Endometrial microvascular endothelial cells (primary cell): ENCODE data around the gene HACD1. TPM values are rescaled to one million over a fixed set of nuclear protein-coding genes. Genes with fewer than 3 reads are reported as not detected.
"Not testable (repeated sequence)": the region's sequence is repeated elsewhere in the genome, so short reads cannot be mapped to it uniquely, and the experiment has no call there.

Source experiments
- in situ Hi-C: cut with HindIII; loops from 2 replicates; pipeline ENCODE4 v1.10.0; 2017; ENCODE audit warnings: low sequenced_read_pairs, low pct_unique_long_range_greater_than_20kb; ENCODE audit errors: inconsistent ontology term
- total RNA-seq: library from RNA; depleted of rRNA; stranded (reverse); fragments of >200 nt; gene quantifications from one replicate; pipeline ENCODE4 v1.2.3, GENCODE V29; 2015; ENCODE audit errors: inconsistent ontology term

Gene HACD1
- total RNA-seq, 1 donor from 2014 or later = 18.5 TPM

GRCh38 chr10:17589316-17589715, 27.9 kb downstream of the HACD1 start:
- in situ Hi-C loops = not testable (repeated sequence)

GRCh38 chr10:17588420-17588819, 28.8 kb downstream of the HACD1 start:
- in situ Hi-C loops = no loop called here

- in situ Hi-C loops = not testable (repeated sequence)
Measured at GRCh38 chr10:17587321-17587720, 29.9 kb downstream of the HACD1 start.

- in situ Hi-C loops = no loop called here
Measured at GRCh38 chr10:17586821-17587234, 30.3 kb downstream of the HACD1 start.

GRCh38 chr10:17585016-17585415, 32.2 kb downstream of the HACD1 start:
- in situ Hi-C loops = no loop called here

- in situ Hi-C loops = no loop called here
Measured at GRCh38 chr10:17580885-17581284, 36.3 kb downstream of the HACD1 start.

GRCh38 chr10:17578603-17579002, 38.6 kb downstream of the HACD1 start:
- in situ Hi-C loops = no loop called here

GRCh38 chr10:17576768-17577167, 40.4 kb downstream of the HACD1 start:
- in situ Hi-C loops = no loop called here

GRCh38 chr10:17564911-17565310, 52.3 kb downstream of the HACD1 start:
- in situ Hi-C loops = no loop called here

- in situ Hi-C loops = no loop called here
Measured at GRCh38 chr10:17563452-17563851, 53.7 kb downstream of the HACD1 start.

GRCh38 chr10:17562614-17563013, 54.6 kb downstream of the HACD1 start:
- in situ Hi-C loops = no loop called here

- in situ Hi-C loops = no loop called here
Measured at GRCh38 chr10:17561111-17561510, 56.1 kb downstream of the HACD1 start.

- in situ Hi-C loops = no loop called here
Measured at GRCh38 chr10:17557459-17557858, 59.7 kb downstream of the HACD1 start.

GRCh38 chr10:17548770-17549169, 68.4 kb downstream of the HACD1 start:
- in situ Hi-C loops = no loop called here

- in situ Hi-C loops = no loop called here
Measured at GRCh38 chr10:17548162-17548561, 69.0 kb downstream of the HACD1 start.

GRCh38 chr10:17547060-17547459, 70.1 kb downstream of the HACD1 start:
- in situ Hi-C loops = no loop called here

GRCh38 chr10:17544465-17544864, 72.7 kb downstream of the HACD1 start:
- in situ Hi-C loops = no loop called here

Other genes with a start within 250 kb of the HACD1 start
- not detected for gene ST8SIA6, start 162.8 kb downstream of the HACD1 start, total RNA-seq
- gene STAM, start 26.8 kb upstream of the HACD1 start, total RNA-seq = 16.1 TPM
- not detected for gene TMEM236, start 134.8 kb upstream of the HACD1 start, total RNA-seq
- 0.28 TPM for gene MRC1, start 192.0 kb upstream of the HACD1 start, total RNA-seq